Measurements from ENCODE around the gene DOCK4.

DNA sequence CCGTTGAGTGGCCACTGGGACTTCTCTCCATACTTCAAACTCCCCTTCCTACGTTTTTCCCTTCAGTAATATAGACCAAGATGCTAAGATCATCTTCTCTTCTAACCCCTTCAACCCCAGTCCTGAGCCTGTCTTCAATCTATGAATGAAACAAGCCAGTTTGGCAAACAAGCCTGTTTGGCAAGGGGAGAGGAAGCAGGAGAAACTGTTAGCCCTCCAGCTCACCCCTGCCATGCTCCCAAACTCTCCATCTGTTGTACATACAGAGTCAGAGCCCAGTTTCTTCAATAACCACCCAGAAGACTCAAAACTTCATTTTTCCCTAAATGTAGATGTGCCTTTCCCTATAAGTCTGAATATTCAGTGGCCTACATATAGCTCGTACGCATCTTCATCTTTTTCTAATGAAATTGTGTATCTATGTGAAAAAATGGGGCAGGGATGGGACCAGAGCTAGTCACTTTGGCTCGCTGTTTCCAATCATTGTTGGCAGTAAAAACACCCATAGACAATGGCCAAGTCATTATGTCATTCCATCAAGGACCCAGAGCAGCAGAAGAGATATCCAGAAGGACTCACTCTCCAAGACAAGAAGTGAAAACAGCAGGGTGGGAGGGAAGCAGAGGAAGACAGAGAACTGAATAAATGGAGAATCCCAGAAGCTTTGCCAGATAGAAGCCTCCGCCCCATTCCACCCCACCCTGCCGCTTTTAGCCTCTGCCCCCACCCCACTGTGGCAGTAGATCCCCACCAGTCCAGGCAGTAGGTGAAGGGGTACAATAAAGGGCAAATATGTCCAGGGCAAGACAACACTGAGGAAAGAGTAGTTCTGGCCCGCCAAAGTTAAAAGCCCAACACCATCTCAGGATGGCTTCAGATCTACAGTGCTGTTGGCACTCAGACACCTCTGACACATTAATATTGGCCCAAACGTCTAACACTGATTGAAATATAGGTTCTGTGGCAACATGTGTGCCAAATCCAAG, 87.3 kb downstream of the DOCK4 start:
- TF ChIP-seq, protein P1, sequence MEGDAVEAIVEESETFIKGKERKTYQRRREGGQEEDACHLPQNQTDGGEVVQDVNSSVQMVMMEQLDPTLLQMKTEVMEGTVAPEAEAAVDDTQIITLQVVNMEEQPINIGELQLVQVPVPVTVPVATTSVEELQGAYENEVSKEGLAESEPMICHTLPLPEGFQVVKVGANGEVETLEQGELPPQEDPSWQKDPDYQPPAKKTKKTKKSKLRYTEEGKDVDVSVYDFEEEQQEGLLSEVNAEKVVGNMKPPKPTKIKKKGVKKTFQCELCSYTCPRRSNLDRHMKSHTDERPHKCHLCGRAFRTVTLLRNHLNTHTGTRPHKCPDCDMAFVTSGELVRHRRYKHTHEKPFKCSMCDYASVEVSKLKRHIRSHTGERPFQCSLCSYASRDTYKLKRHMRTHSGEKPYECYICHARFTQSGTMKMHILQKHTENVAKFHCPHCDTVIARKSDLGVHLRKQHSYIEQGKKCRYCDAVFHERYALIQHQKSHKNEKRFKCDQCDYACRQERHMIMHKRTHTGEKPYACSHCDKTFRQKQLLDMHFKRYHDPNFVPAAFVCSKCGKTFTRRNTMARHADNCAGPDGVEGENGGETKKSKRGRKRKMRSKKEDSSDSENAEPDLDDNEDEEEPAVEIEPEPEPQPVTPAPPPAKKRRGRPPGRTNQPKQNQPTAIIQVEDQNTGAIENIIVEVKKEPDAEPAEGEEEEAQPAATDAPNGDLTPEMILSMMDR (optimal IDR thresholded peaks at IDR 0.05 in 1 of 3, IDR thresholded peaks at IDR 0.05 in 1 of 3, conservative IDR thresholded peaks at IDR 0.05 in 1 of 3; ENCODE audit: extremely low read depth in 1 of 3, insufficient read depth in 2 of 3, low read length in 3 of 3): no peak
- no peak for TF ChIP-seq EZH2 (IDR thresholded peaks at IDR 0.05; ENCODE audit: low read length)
